GM21723 (cell line): ENCODE data around the gene RRP12.

Source experiments
- ATAC-seq: cut with Tn5 transposase; IDR thresholded peaks from one replicate; pipeline ENCODE4 v1.9.1; 2021; ENCODE audit warnings: mild to moderate bottlenecking, moderate library complexity; ENCODE audit not compliant: unreplicated experiment

Gene RRP12

GRCh38 chr10:97318772-97319651 is 82.1 kb downstream of the RRP12 start, which contains the start of gene FRAT1:
Gene FRAT1, plus strand, starts transcription at chr10:97319271. Its CDS starts 183 bp downstream, at chr10:97319454.
- peak; percentile 83 for ATAC-seq

- no peak for ATAC-seq
Measured at GRCh38 chr10:97314671-97315070, 86.5 kb downstream of the RRP12 start.

- no peak for ATAC-seq
Measured at GRCh38 chr10:97312897-97313296, 88.2 kb downstream of the RRP12 start.

GRCh38 chr10:97311111-97311626 is 90.0 kb downstream of the RRP12 start:
- ATAC-seq = no peak

- no peak for ATAC-seq
Measured at GRCh38 chr10:97307866-97308780, 93.0 kb downstream of the RRP12 start.

GRCh38 chr10:97307441-97307840 is 93.7 kb downstream of the RRP12 start:
- ATAC-seq = no peak
